HepG2 (cell line): ENCODE measurements around the gene EVI5. TPM values are rescaled to one million over a fixed set of nuclear protein-coding genes. Genes with fewer than 3 reads are reported as not detected.

ENCODE experiments used
- ATAC-seq: fragments of 200-7000 bp; cut with Tn5 transposase; 3 replicates; pipeline ENCODE4 v1.9.1; 2020; ENCODE audit warnings: mild to moderate bottlenecking, moderate library complexity
- BruUV-seq: library from RNA; stranded (reverse); fragments of 400-500 nt; replicated peaks from 2 replicates; lab custom pipeline; 2021; lab: Mats Ljungman, UMichigan
- CTCF ChIA-PET: fragments of 300-600 bp; formaldehyde crosslinking; extraction: SDS; loops from one replicate; lab custom pipeline; 2021; ENCODE audit warnings: low total read pairs, inconsistent platforms, low intra/inter-chr PET ratio; lab: Yijun Ruan, JAX
- POLR2A ChIA-PET: fragments of 350-600 bp; sonication (Branson Sonifier 250); formaldehyde crosslinking; loops from one replicate; lab custom pipeline; 2020; ENCODE audit warnings: antibody characterized with exemption, inconsistent platforms; lab: Yijun Ruan, JAX
- DNase-seq: peaks from one replicate; pipeline ENCODE4 v3.0.0-alpha.2; 2015; ENCODE audit warnings: low spot score
- FAIRE-seq: peaks from 3 replicates; lab custom pipeline; 2011; peaks lifted over from hg19 to GRCh38; lab: Jason Lieb, UNC
- H2AFZ ChIP-seq: one replicate; pipeline ENCODE4 v1.6.1; 2011; ENCODE audit warnings: low read length, inconsistent platforms
- H3K27ac ChIP-seq: fragments of 300-600 bp; 3 replicates; pipeline ENCODE4 v1.8.0; 2011; ENCODE audit warnings: mixed run types, mild to moderate bottlenecking, mixed read lengths, low read length, inconsistent platforms; ENCODE audit not compliant: insufficient read depth; ENCODE audit errors: extremely low read length
- H3K27me3 ChIP-seq, 2 experiments: fragments of 200-600 bp in 1 of 2; 2 replicates in 1 of 2; 3 replicates in 1 of 2; pipeline versions ENCODE4 v1.6.0 to v1.8.0; 2011; ENCODE audit warnings: low read length in 2 of 2, mild to moderate bottlenecking in 2 of 2, moderate library complexity in 2 of 2, inconsistent platforms in 1 of 2; ENCODE audit not compliant: insufficient read depth in 2 of 2, control insufficient read depth in 1 of 2
- H3K36me3 ChIP-seq, 2 experiments: fragments of 200-600 bp in 1 of 2; replicated peaks in 1 of 2; 2 replicates in 1 of 2; 3 replicates in 1 of 2; pipeline versions ENCODE4 v1.5.1 to v1.8.0; 2011; ENCODE audit warnings: low read length in 2 of 2, inconsistent platforms in 1 of 2; ENCODE audit not compliant: insufficient read depth in 2 of 2, control insufficient read depth in 1 of 2
- H3K4me1 ChIP-seq: 2 replicates; pipeline ENCODE4 v1.5.1; 2012; ENCODE audit warnings: low read length, inconsistent platforms; ENCODE audit not compliant: insufficient read depth
- H3K4me2 ChIP-seq: 2 replicates; pipeline ENCODE4 v1.6.0; 2011; ENCODE audit warnings: low read depth, low read length, inconsistent platforms
- H3K4me3 ChIP-seq, 3 experiments: fragments of 200-600 bp in 1 of 3; sonication (generic), shearing (Covaris generic) in 1 of 3; replicated peaks in 1 of 3; 2 replicates each; pipeline ENCODE4 v1.5.1; 2011 to 2016; ENCODE audit warnings: low read length in 3 of 3, inconsistent platforms in 2 of 3, low read depth in 2 of 3, mild to moderate bottlenecking in 2 of 3, control low read depth in 1 of 3, mixed read lengths in 1 of 3; ENCODE audit not compliant: insufficient read depth in 1 of 3
- H3K79me2 ChIP-seq: one replicate; pipeline ENCODE4 v1.6.1; 2011; ENCODE audit warnings: low read length, inconsistent platforms; ENCODE audit not compliant: insufficient read depth
- H3K9ac ChIP-seq: 2 replicates; pipeline ENCODE4 v1.6.0; 2011; ENCODE audit warnings: mild to moderate bottlenecking, low read depth, low read length, inconsistent platforms; ENCODE audit not compliant: insufficient read depth
- H3K9me3 ChIP-seq: 2 replicates; pipeline ENCODE4 v1.5.1; 2012; ENCODE audit warnings: mild to moderate bottlenecking, low read length
- H4K20me1 ChIP-seq: 2 replicates; pipeline ENCODE4 v1.6.0; 2011; ENCODE audit warnings: inconsistent platforms, mild to moderate bottlenecking, low read length, moderate library complexity; ENCODE audit not compliant: insufficient read depth
- FOXC1 ChIP-seq: sonication (generic); formaldehyde crosslinking; IDR thresholded peaks from 2 replicates; pipeline ENCODE4 v1.8.0; 2022; ENCODE audit warnings: mild to moderate bottlenecking, missing genetic modification reagents, borderline replicate concordance
- FOXO4 ChIP-seq: sonication (generic); formaldehyde crosslinking; conservative IDR thresholded peaks from 2 replicates; pipeline ENCODE4 v1.8.1; 2023; ENCODE audit warnings: missing genetic modification reagents
- HNF1B ChIP-seq: sonication (generic); formaldehyde crosslinking; IDR thresholded peaks from 2 replicates; pipeline ENCODE4 v1.5.1; 2020; ENCODE audit warnings: mild to moderate bottlenecking, moderate library complexity, missing genetic modification reagents
- HOXA5 ChIP-seq: sonication (generic); formaldehyde crosslinking; IDR thresholded peaks from 2 replicates; pipeline ENCODE4 v1.4.0; 2020; ENCODE audit warnings: missing genetic modification reagents
- NCOR1 ChIP-seq: fragments of 200-600 bp; sonication (generic); IDR thresholded peaks from 2 replicates; pipeline ENCODE4 v1.7.0; 2017; ENCODE audit warnings: antibody characterized with exemption, low read length, borderline replicate concordance
- PHF21A ChIP-seq: sonication (generic); formaldehyde crosslinking; IDR thresholded peaks from 2 replicates; pipeline ENCODE4 v1.5.0; 2020; ENCODE audit warnings: mild to moderate bottlenecking, missing genetic modification reagents
- RFXANK ChIP-seq: IDR thresholded peaks from 2 replicates; pipeline ENCODE4 v1.6.1; 2016
- SAP130 ChIP-seq: IDR thresholded peaks from 2 replicates; pipeline ENCODE4 v1.6.1; 2016; ENCODE audit warnings: low read depth
- ZC3H13 ChIP-seq: sonication (generic); formaldehyde crosslinking; IDR thresholded peaks from 2 replicates; pipeline ENCODE4 v1.8.1; 2023; ENCODE audit warnings: mild to moderate bottlenecking, missing genetic modification reagents, moderate library complexity
- ZNF17 ChIP-seq: sonication (generic); formaldehyde crosslinking; IDR thresholded peaks from 2 replicates; pipeline ENCODE4 v1.5.0; 2020; ENCODE audit warnings: mild to moderate bottlenecking, missing genetic modification reagents
- ZNF296 ChIP-seq: sonication (generic); formaldehyde crosslinking; conservative IDR thresholded peaks from 2 replicates; pipeline ENCODE4 v1.5.0; 2020; ENCODE audit warnings: mild to moderate bottlenecking, missing genetic modification reagents
- ZNF350 ChIP-seq: sonication (generic); formaldehyde crosslinking; IDR thresholded peaks from 2 replicates; pipeline ENCODE4 v1.4.0; 2020; ENCODE audit warnings: mild to moderate bottlenecking, low read depth, missing genetic modification reagents, borderline replicate concordance
- ZNF710 ChIP-seq: sonication (generic); formaldehyde crosslinking; IDR thresholded peaks from 2 replicates; pipeline ENCODE4 v1.5.0; 2020; ENCODE audit warnings: mild to moderate bottlenecking, missing genetic modification reagents, borderline replicate concordance
- ZNF772 ChIP-seq: sonication (generic); formaldehyde crosslinking; IDR thresholded peaks from 2 replicates; pipeline ENCODE4 v1.5.0; 2020; ENCODE audit warnings: mild to moderate bottlenecking, missing genetic modification reagents
- ZNF788 ChIP-seq: sonication (generic); formaldehyde crosslinking; IDR thresholded peaks from 2 replicates; pipeline ENCODE4 v1.5.0; 2020; ENCODE audit warnings: mild to moderate bottlenecking, missing genetic modification reagents, borderline replicate concordance
- WGBS: methylation state at CpG from one replicate; pipeline ENCODE4 v1.1.6; 2017; ENCODE audit warnings: low lambda C conversion rate; 5-methylcytosine and 5-hydroxymethylcytosine counted together
- in situ Hi-C: cut with HindIII; loops from 2 replicates; pipeline ENCODE4 v1.10.0; 2017; ENCODE audit warnings: low pct_unique_long_range_greater_than_20kb; ENCODE audit not compliant: extremely low pct_ligation_motif_present
- intact Hi-C: fragments of 100-400 bp; cut with micrococcal nuclease; formaldehyde crosslinking; loops from one replicate; pipeline ENCODE4 v1.10.0; 2022; ENCODE audit not compliant: unreplicated experiment
- polyA plus RNA-seq, 8 experiments: library from polyadenylated mRNA; depleted of rRNA in 3 of 8; stranded (reverse) in 7 of 8; unstranded in 1 of 8; fragments of >200 nt; fragmentation: Illumina TruSeq in 4 of 8; extraction: Trizol in 4 of 8; gene quantifications; 2 replicates each; pipeline versions ENCODE4 v1.2.1 to v1.2.3, GENCODE V29; 2011 to 2016; ENCODE audit warnings: low read depth in 4 of 8, missing spikeins in 1 of 8, mixed read lengths in 1 of 8; ENCODE audit not compliant: insufficient read depth in 1 of 8
- total RNA-seq, 5 experiments: library from RNA; depleted of rRNA; stranded (reverse); fragments of >200 nt; fragmentation: Illumina TruSeq; extraction: Trizol; gene quantifications; 2 replicates each; pipeline ENCODE4 v1.2.3, GENCODE V29; 2016; ENCODE audit warnings: low read depth in 1 of 5

The EVI5 gene
- total and polyA plus RNA-seq, 2 of the 13 experiments (the other 11 are each of a cell fraction or from before 2014, with no cell fraction given): 4.0 to 12.6 TPM

- in situ Hi-C loops (no loop called here), intact Hi-C loops (no loop called here)
- no peak overlapping the region for H3K4me2 ChIP-seq
- H3K4me1 ChIP-seq: no peaks in the 10 kb centered on the region
- no peak for FAIRE-seq
- no peak overlapping the region for H3K9ac ChIP-seq
- CTCF ChIA-PET: no interaction called here
- H3K36me3 ChIP-seq: no peaks in the 10 kb centered on the region
- H3K9me3 ChIP-seq: no peaks in the 10 kb centered on the region
- DNase-seq: no peak
- no TSS peak for BruUV-seq
- POLR2A ChIA-PET: no interaction called here
- H3K27me3 ChIP-seq: no peaks in the 10 kb centered on the region
- WGBS: 96% methylated on average over 1 of the region's 1 CpG
- ATAC-seq: no peak
- no peaks in the 10 kb centered on the region for H4K20me1 ChIP-seq
- H3K27ac ChIP-seq: no peak overlapping the region
- no peak overlapping the region for H2AFZ ChIP-seq
- no peaks in the 10 kb centered on the region for H3K79me2 ChIP-seq
- no peak overlapping the region for H3K4me3 ChIP-seq
- TF ChIP-seq ZC3H13 (CRISPR knock-in tag) (no peak), NCOR1 (no peak), FOXC1 (CRISPR knock-in tag) (no peak), ZNF788 (CRISPR knock-in tag) (no peak), ZNF350 (CRISPR knock-in tag) (no peak), ZNF296 (CRISPR knock-in tag) (no peak), HOXA5 (CRISPR knock-in tag) (no peak), ZNF772 (CRISPR knock-in tag) (no peak), PHF21A (no peak), FOXO4 (CRISPR knock-in tag) (no peak), SAP130 (CRISPR knock-in tag) (no peak), ZNF17 (CRISPR knock-in tag) (no peak), HNF1B (CRISPR knock-in tag) (no peak), ZNF710 (CRISPR knock-in tag) (no peak), RFXANK (CRISPR knock-in tag) (no peak)
- TF ChIP-seq, all 625 proteins: peak for 0
Measured at GRCh38 chr1:92567211-92567868, 217.6 kb downstream of the EVI5 start.
